Endothelial cell of umbilical vein (primary cell): ENCODE results near the gene IL4I1.

Experiments
- CTCF ChIP-seq, 2 donors: IDR thresholded peaks; 1 replicate in 1 of 2; 2 replicates in 1 of 2; pipeline ENCODE4 v1.5.1; 2011; ENCODE audit warnings: low read length in 2 of 2, mild to moderate bottlenecking in 2 of 2, moderate library complexity in 2 of 2, control low read depth in 1 of 2, inconsistent platforms in 1 of 2, low read depth in 1 of 2; ENCODE audit not compliant: insufficient read depth in 1 of 2; ENCODE audit errors: extremely low read depth in 1 of 2
- EZH2 ChIP-seq: IDR thresholded peaks from 2 replicates; pipeline ENCODE4 v1.6.1; 2012; ENCODE audit warnings: borderline replicate concordance, low read depth, mild to moderate bottlenecking, moderate library complexity, low read length, inconsistent platforms; ENCODE audit not compliant: severe bottlenecking
- GATA2 ChIP-seq: IDR thresholded peaks from 2 replicates; pipeline ENCODE4 v1.7.0; 2011; ENCODE audit warnings: low read depth, mild to moderate bottlenecking, moderate library complexity, mixed read lengths, low read length; ENCODE audit not compliant: insufficient read length, insufficient read depth
- MAX ChIP-seq: IDR thresholded peaks from 2 replicates; pipeline ENCODE4 v1.6.1; 2011; ENCODE audit not compliant: insufficient read depth, insufficient read length

GRCh38 chr19:49929121-49929610 is 32.5 kb upstream of the IL4I1 start, which contains the start of the genes ATF5 and NUP62:
- TF ChIP-seq EZH2 (no peak), MAX (peak; percentile 44), CTCF (IDR thresholded peaks at IDR 0.05; ENCODE audit: extremely low read depth in 1 of 2, insufficient read depth in 1 of 2, low read depth in 1 of 2, low read length in 2 of 2) (no peak), GATA2 (no peak)
